Retinal pigment epithelial cell (primary cell): ENCODE measurements around the gene VSX1.

Experiments
- DNase-seq: peaks from one replicate; pipeline ENCODE4 v3.0.0-alpha.2; 2010; ENCODE audit warnings: low read depth
- H3K4me3 ChIP-seq: 2 replicates; pipeline ENCODE4 v1.5.1; 2011; ENCODE audit warnings: mild to moderate bottlenecking, low read length, control low read depth, moderate library complexity
- TF ChIP-seq, protein P1 (sequence below): conservative IDR thresholded peaks from 2 replicates; pipeline ENCODE4 v1.5.1; 2011; ENCODE audit warnings: low read depth, low read length, control low read depth, inconsistent platforms

Gene VSX1

GRCh38 chr20:25032065-25032477 is 49.9 kb downstream of the VSX1 start:
- DNase-seq: no peak
- no peak overlapping the region for H3K4me3 ChIP-seq
- TF ChIP-seq, protein P1, sequence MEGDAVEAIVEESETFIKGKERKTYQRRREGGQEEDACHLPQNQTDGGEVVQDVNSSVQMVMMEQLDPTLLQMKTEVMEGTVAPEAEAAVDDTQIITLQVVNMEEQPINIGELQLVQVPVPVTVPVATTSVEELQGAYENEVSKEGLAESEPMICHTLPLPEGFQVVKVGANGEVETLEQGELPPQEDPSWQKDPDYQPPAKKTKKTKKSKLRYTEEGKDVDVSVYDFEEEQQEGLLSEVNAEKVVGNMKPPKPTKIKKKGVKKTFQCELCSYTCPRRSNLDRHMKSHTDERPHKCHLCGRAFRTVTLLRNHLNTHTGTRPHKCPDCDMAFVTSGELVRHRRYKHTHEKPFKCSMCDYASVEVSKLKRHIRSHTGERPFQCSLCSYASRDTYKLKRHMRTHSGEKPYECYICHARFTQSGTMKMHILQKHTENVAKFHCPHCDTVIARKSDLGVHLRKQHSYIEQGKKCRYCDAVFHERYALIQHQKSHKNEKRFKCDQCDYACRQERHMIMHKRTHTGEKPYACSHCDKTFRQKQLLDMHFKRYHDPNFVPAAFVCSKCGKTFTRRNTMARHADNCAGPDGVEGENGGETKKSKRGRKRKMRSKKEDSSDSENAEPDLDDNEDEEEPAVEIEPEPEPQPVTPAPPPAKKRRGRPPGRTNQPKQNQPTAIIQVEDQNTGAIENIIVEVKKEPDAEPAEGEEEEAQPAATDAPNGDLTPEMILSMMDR: no peak

GRCh38 chr20:25031241-25031640 is 50.7 kb downstream of the VSX1 start:
- no peak overlapping the region for H3K4me3 ChIP-seq
- TF ChIP-seq, protein P1: no peak
- DNase-seq: no peak

DNA sequence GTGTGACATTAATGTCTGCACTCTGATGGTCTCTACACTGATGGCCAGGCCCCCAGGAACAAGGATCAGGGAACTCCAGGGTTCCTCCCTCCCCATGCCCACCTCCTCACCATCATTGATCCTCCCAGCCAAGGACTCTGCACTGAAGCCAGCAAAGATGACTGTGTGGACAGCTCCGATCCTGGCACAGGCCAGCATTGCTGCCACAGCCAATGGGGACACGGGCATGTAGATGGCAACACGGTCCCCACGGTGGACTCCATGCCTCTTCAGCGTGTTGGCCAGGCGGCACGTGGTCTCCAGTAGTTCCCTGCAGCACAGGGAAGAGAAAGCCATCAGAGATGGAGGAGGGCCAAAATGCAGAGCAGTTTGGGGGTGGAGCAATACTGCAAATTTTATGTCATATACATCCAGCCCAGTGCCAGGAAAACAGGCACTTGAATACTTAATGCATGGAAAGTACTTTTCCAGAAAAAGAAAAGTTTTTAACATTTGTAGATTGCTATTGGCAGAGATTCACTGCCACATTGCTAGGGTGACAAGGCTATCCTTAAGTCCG is 51.2 kb downstream of the VSX1 start:
- no peak overlapping the region for H3K4me3 ChIP-seq
- TF ChIP-seq, protein P1: no peak
- no peak for DNase-seq

GRCh38 chr20:25030007-25030648 is 51.8 kb downstream of the VSX1 start:
- no peak for DNase-seq
- no peak overlapping the region for H3K4me3 ChIP-seq
- TF ChIP-seq, protein P1: no peak

DNA sequence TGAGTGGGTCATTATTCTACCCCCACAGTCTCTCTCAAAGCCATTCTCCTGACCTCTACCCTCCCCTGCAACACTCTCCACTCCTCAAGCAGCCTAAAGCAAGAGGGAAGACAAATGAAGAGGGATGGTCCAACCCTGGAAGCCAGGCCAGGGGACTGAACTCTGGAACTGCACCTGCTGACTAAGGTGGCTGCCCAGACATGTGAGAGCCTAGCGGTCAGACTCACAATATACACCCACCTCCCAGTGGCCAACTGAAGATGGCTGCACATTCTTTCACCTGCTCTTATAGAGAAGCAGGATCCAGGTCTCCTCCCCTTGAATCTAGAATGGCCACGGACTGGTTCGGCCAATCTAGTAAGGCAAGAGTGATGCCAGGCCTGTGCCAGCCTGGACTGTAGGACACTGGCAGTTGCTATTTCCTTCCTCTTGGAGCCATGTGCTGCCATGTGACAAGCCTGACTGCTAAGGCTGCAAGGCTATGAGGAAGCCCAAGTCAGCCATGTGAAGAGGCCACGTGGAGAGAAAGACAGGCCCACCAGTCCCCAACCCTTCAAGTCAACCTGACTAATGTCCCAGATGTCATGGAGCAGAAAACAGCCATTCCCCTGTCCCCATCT is 55.8 kb downstream of the VSX1 start:
- DNase-seq: no peak
- TF ChIP-seq, protein P1: no peak
- no peak overlapping the region for H3K4me3 ChIP-seq
